AG08396 (cell line): ENCODE data around the gene SART1.
"Not testable (repeated sequence)": the region's sequence is repeated elsewhere in the genome, so short reads cannot be mapped to it uniquely, and the experiment has no call there.

Source experiments
- DNase-seq: peaks from one replicate; pipeline ENCODE4 v3.0.0; 2012; ENCODE audit warnings: low spot score, mixed read lengths

SART1 gene

DNA sequence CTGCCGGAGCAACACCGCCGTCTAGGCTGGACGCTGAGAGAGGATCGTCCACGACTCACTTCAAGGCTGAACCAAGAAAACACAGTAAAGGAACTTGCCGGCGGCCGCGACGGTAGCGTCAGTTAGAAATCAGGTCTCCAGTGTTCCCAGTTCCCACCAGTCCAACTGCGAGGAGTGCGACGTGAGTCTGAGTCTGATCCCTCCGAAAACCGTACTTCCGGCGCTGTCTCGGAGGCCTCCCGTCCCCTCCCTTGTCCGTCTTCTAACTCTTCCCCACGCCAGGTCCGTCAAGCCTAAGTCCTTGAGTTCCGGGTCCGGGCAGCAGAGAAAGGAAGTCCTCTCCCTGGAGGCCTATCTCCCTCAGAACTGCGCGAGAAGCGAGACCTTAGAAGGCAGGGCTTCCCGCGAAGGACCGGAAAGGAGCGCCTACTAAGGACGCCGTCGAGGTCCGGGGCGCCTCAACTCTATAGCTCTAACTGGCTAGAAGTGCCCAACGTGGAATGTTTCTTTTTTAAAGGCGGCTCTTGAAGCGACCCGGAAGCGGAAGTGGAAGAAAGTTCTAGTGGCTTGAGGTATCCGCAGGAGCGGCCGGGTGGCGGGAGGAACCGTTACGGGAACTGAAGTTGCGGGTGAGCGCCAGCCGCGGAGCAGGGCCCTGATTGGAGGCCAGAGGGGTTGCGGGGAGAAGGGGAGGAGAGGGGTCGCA lies 40.6 kb downstream of the SART1 start, which contains the start of the genes BANF1 and EIF1AD:
Gene BANF1 (plus strand): TSS at position 562 of the 706 bp plus-strand sequence. CDS start 748 bp downstream, outside the sequence.
Gene EIF1AD (minus strand): TSS at position 216 of the 706 bp plus-strand sequence. CDS start 1,768 bp downstream, outside the sequence.
- DNase-seq, result peak; percentile 93

DNA sequence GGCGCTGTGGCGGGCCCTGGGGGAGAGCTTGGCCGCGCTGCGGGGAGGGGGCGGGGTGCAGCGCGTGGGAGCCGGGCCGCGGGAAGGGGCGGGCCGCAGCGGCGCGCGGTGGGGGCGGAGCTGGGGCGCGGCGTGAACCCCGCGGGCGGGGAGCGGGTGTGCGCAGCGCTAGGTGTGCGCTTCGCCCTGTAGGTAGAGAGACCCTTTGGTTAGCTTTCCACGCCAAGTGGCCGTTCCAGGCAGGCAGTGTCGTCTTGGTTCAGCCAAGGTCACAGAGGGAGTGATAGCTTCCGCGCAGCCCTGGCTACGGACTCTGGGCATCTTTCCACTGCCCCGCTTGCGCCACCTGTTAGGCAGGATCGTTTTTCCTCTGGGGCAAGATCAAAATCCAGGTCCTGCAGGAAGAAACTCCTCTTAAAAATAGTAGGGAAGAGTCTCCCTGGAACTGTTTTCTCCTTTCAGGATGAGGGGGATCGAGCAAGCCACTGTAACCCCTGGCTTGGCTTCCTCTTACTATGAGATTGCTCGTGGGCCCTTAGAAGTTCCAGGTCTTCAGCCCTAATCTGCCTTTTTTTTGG lies 41.2 kb downstream of the SART1 start:
- peak; percentile 80 for DNase-seq

DNA sequence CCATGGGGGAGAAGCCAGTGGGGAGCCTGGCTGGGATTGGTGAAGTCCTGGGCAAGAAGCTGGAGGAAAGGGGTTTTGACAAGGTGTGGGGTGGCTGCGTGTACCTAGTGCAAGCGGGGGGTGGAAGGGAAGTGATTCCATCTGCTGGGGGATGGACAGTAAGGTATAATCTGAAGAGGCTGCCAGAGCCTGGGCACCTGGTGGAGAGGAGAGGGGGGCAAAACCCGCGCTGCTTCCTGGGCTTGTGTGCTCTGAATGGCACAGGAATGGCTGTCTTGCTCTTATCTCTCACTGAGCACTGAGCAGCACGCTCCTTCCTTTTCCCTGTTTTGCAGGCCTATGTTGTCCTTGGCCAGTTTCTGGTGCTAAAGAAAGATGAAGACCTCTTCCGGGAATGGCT lies 41.8 kb downstream of the SART1 start:
- DNase-seq, result no peak

GRCh38 chr11:66004186-66004585 lies 42.7 kb downstream of the SART1 start:
- no peak for DNase-seq

DNA sequence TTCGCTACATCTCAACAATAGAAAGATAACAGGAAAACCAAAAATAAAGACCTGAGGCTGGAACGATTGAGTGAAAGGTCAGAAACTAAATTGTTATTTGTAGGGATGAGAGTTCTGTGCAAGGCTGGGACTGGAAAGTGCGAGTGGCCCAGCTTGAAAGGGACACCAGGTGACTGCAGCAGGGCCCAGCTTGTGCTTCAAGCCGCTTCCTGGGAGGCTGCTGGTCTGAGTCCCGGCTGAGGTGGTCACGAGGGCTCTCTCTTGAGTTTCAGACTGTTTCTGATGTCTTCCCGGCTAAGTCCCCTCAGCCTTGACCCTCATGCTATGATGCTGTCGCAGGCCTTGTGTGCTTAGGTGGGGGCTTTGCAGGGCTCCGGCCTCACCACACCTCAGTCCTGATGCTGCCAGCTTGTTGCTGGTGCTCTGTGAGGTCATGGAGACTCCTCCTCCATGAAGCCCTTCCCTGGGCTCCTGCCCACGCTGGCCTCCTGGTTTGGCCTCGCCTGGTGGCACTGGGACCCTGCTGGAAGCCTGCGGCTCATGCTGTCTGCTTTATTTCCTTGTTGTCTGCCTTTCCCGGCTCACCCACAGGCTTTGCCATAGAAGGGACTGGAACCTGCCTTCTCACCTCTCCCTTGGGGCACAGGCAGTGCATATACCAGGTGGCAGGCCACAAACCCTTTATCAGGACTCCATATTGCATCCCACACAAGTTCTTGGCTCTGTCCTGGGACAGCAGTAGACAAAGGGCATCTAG lies 44.8 kb downstream of the SART1 start:
- no peak for DNase-seq

DNA sequence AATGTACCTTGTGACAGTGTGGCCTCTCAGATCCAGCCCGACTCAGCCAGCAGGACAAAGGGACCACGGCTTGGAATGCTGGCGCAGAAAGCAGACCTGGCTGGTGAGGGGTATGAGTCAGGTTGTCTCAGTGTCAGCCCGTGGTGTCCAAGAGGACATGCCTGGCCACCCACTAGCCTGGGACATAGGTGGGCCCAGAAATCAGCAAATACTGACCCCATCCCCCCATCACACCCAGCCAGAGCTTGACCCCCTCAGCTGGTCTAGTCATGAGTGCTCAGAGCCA lies 45.3 kb downstream of the SART1 start:
- no peak for DNase-seq

GRCh38 chr11:66007201-66007634 lies 45.7 kb downstream of the SART1 start:
- no peak for DNase-seq

DNA sequence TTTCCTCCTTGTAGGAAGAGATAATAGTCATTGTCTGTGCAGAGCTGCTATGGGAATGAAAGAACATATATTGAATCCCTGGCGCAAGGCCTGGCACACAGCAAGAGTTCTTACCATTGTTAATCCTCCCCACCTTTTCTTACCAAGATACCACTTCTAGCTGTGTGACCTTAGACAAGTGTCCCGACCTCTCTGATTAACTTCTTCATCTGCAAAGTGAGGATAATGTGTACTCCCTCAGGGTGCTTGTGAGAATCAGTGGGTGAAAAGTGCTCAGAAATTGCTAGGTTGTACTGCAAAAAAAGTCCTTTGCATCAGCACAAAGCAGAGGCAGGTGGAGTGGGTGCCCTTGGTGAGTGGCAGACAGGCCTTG lies 46.5 kb downstream of the SART1 start:
- no peak for DNase-seq

- DNase-seq, result no peak
These were observed 47.1 kb downstream of the SART1 start for GRCh38 chr11:66008468-66009101.

- not testable (repeated sequence) for DNase-seq
These were observed 48.5 kb downstream of the SART1 start for GRCh38 chr11:66010036-66010435.

DNA sequence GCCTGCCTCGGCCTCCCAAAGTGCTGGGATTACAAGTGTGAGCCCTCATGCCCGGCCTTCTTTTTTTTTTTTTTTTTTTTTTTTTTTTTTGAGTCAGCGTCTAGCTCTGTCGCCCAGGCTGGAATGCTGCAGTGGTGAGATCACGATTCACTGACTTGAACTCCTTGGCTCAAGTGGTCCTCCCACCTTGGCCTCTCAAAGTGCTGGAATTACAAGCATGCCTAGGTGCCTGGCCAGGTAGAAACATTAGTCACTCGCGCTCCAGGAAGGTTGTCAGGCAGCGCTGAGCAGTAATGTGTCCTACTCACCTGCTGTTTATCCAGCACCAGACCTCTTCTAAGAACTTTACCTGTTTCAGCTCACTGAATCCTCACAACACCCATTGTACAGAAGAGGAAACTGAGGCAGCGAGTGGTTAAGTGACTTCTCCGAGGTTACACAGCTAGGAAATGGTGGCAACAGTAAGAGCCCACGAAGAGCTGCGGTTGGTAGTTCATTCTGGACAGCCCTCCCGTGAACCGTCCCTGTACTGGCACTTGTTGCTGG lies 49.8 kb downstream of the SART1 start:
- peak; percentile 69 for DNase-seq

DNA sequence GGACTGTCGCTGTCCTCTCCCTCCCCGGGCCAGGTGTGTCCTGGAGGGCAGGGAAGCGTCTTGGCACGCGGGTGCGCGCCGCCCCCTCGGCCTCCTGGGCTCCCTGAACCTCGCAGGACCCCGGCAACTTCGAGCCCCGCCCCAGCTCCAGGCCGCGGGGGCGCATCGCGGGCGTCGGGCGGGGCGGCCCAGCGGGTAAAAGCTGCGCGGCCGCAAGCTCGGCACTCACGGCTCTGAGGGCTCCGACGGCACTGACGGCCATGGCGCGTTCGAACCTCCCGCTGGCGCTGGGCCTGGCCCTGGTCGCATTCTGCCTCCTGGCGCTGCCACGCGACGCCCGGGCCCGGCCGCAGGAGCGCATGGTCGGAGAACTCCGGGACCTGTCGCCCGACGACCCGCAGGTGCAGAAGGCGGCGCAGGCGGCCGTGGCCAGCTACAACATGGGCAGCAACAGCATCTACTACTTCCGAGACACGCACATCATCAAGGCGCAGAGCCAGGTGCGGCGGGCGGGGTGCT lies 50.3 kb downstream of the SART1 start, which contains the start of gene CST6:
Gene CST6 (plus strand): TSS at position 224 of the 519 bp plus-strand sequence. CDS start 37 bp downstream, at position 261.
- no peak for DNase-seq

GRCh38 chr11:66012371-66012945 lies 50.9 kb downstream of the SART1 start:
- DNase-seq, result no peak

- DNase-seq, result no peak
These were observed 51.6 kb downstream of the SART1 start for GRCh38 chr11:66012946-66013761.

DNA sequence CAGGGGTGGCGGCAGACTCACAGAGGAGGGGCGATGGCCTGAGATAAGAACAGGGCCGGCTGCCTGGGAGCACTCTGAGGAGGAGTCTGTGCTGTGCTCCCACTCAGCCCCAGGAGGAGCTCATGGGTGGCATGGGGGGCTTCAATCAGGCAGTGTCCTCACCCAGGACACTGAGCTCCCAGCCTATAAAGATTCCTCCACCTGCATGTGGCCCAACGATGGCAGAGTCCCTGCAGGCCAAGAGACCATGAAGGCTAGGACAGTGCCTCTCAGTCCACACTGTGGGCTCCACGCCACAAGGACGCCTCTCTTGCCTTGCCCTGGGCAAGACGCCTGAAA lies 52.2 kb downstream of the SART1 start:
- DNase-seq, result no peak

DNA sequence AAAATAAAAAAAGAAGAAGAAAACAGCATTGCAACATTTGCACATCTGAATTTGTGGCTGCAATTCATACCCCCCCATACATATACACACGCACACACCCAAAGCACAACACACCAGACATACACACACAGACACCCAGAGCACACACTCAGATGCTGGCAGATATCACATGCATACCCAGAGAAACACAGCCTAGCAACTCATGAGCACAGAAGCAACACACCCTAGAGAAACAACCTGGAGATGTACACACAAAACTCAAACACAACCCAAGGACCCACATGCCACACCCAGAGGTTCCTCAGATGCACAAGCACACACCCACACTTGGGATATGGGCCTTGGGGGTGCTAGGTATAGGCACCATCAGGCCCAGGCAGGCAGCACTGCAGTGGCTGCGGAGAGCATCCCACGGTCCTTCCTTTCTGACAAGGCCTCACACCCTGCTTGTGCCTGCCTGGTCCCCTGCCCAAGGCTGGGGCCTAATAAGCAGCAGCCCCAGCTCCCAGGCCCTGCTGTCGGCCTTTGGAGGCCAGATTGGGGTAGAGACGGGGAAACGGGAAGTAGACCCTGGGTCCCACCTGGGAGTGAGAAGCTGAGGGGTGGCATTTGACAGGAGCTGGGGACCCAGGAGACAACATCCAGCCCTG lies 53.4 kb downstream of the SART1 start:
- no peak for DNase-seq

- no peak for DNase-seq
These were observed 53.9 kb downstream of the SART1 start for GRCh38 chr11:66015454-66015881.

DNA sequence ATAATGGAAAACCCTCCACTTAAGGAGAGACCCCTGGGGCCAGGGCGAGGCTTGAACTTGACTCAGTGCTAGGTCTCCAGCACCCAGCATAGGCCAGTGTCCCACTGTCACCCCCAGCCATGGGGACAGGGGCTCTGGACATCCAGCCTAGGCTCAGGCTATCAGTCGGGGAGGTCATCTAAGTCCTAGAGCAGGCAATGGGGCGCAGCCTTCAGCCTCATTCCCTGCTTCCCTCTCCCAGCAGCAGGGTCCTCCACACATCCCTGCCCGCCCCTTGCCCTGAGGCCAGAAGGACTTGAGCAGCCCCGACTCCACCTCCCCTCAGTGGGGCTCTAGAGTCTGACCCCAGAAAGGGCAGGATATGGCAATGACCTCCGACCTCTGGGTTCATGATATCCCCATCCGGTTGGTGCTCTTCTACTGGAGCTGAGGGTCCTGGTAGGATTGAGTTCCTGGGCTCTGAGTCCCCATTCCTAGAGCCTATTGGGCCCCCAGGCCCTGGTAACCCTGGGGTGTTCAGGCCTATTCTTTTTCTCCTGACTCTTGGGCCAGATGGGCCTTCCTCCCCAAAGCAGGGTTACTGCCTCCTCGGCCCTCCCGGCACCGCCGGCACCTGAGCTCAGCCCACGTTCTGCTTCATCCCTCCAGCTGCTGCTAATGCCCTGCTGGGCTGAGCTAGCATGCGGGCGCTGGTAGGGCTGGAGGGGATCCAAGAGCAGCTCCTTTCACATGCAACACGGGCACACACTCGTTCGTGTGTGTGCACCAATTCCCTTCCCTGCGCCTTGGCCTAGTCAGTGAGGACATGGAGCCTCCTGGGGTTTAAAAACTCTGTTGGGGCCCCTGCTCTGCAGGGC lies 54.6 kb downstream of the SART1 start:
- DNase-seq, result no peak

- DNase-seq, result no peak
These were observed 55.3 kb downstream of the SART1 start for GRCh38 chr11:66016793-66017177.
